RPMI8226 (cell line): Measurements from ENCODE around the gene ARHGEF12.
A peak's percentile ranks its signal among the peaks of the same experiment; 100 is the strongest.

ENCODE experiments used
- DNase-seq: peaks from one replicate; pipeline ENCODE4 v3.0.0-alpha.2; 2015

The ARHGEF12 gene

DNA sequence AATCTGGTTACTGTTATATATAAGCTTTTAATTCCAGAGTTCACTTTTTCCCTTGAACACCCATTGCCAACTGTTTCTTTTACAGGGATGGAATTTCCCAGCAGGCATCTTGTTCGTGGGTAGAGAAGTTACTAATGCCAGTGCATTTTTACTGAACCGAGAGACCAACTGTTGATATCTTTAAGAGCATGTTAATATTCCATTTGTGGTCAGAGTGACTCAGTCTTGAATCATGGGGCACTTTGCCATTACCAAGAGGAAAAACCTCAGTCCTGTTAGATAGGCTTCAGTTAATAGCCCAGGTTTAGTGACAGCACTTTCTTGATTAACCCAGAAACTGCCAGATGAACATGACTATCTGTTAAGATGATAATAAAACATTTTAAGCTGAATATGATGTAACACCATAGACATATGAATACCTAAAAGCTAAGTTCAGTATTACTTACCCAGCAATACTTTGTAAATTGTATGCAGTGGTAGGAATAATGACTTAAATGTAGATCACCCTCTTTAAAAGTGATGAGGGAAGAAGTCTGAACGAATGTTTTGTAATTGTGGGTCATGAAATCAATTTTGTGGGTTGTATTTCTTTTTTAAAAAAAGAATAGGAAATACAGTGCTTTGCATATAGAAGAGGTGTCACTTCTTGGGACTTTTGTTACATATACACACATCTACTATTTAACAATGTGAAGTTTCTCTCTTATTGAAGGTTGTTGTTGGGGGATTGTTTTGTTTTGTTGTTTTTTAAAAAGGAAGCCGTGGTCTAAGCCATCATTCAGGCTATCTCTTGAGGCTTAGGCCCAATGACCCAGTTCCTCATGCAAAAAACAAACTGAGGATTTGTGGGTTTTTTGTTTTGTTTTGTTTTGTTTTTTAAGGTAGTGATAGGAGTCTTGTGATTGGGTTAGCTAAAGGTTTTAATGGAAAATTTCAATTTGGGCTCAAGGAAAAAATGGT, 96.1 kb downstream of the ARHGEF12 start:
- peak; percentile 4 for DNase-seq

DNA sequence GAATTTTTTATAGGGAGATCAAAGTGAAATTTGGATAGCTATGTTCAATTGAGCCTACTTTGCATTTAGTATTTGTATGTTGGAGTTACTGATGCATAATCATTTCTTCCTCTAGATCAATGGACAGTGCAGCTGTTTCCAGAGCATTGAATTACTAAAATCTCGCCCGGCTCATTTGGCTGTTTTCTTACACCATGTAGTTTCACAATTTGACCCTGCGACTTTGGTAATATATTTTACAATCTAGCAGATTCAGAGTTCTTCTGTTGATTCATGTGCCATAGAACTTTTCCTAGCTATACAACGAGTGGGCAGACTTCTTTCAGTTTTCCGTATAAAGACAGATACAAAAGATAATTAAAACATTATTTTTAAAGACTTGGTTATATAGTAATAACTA, 105.4 kb downstream of the ARHGEF12 start:
- no peak for DNase-seq

DNA sequence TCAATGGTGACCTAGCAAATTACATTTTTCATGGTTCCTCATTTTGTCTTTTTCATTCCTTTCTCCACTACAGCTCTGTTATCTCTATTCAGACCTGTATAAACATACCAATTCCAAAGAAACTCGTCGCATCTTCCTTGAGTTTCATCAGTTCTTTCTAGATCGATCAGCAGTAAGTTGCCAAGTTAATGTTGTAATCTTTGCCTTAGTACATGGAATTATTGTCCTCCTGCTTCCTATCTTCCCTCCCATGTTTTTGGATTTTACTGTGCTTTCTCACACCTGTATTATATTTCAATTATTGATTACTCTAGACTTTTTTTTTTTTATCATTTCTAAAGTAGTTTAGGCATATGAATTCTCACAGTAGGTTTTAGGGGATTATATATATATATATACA, 105.8 kb downstream of the ARHGEF12 start:
- DNase-seq: no peak

DNA sequence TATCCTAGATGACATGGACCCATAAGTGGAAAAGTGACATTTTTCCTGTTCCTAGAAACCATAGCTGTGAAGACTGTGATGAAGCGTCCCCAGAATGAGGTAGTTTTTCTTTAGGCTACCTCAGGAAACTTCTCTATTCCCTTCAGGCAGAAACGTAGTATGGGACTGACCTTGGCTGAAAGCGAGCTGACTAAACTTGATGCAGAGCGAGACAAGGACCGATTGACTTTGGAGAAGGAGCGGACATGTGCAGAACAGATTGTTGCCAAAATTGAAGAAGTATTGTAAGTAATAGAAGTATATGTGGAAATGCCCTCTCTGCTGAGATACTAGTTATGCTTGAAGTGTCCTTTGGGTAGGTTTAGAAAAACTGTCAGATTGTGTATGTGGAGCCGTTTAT, 110.6 kb downstream of the ARHGEF12 start:
- no peak for DNase-seq

DNA sequence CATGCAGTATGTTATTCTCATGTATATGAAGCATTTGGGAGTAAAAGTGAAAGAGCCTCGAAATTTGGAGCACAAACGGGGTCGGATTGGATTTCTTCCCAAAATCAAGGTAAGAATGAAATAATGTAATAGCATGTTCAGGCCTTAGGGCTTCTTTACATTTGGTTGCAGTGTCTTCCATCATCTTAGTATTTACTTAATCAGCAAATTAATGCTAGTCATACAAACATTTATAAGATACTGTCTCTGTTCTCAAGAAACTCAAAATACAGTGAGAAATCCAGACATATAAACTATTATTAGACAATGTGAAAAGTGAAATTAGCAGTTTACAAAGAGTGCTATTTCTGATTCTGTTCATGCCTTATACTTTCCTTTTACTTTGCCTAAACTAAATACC, 112.0 kb downstream of the ARHGEF12 start:
- DNase-seq: no peak

DNA sequence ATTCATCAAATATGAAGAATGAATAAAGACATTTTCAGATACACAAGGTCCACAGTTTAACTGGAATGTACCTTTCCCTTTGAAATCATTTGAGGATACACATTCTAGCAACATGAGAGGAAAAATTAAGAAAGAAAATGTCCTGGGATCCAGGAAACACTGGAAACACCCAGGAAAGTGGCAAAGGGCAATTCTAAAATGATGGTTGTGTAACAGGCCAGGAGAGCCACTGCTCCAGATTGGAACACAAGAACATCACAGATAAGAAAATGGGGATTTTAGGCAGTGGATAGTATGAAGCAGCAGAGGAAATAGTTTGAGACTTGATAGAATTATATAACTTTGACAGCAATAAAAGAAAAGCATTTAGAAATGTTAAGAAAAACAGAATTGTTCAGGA, 119.3 kb downstream of the ARHGEF12 start:
- DNase-seq: no peak

DNA sequence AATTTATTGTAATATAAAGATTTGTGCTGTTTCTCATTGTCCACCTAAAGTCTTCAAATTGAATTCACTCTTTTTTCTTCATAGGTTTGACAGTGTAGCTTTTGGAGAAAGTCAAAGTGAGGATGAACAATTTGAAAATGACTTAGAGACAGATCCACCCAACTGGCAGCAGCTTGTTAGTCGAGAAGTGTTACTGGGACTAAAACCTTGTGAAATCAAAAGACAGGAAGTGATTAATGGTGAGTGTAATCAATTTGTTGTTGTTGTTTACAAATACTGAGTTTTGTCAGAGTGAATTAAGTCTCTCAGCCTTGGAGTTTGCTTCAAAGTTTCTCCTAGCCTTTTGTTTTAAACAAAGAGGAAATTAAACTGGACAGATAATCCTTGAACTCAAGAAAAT, 121.8 kb downstream of the ARHGEF12 start:
- DNase-seq: no peak

DNA sequence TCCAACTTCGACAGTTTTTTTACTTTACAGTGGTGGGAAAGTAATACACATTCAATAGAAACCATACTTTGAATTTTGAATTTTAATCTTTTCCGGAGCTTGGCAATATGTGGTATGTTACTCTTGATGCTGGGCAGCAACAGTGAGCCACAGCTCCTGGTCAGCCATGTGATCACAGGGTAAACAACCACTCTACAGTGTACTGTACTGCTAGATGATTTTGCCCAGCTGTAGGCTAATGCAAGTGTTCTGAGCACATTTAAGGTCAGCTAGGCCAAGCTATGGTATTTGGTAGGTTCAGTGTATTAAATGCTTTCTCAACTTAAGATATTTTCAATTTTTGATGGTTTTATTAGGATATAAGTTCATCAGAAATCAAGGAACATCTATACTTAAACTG, 126.6 kb downstream of the ARHGEF12 start:
- DNase-seq: no peak

DNA sequence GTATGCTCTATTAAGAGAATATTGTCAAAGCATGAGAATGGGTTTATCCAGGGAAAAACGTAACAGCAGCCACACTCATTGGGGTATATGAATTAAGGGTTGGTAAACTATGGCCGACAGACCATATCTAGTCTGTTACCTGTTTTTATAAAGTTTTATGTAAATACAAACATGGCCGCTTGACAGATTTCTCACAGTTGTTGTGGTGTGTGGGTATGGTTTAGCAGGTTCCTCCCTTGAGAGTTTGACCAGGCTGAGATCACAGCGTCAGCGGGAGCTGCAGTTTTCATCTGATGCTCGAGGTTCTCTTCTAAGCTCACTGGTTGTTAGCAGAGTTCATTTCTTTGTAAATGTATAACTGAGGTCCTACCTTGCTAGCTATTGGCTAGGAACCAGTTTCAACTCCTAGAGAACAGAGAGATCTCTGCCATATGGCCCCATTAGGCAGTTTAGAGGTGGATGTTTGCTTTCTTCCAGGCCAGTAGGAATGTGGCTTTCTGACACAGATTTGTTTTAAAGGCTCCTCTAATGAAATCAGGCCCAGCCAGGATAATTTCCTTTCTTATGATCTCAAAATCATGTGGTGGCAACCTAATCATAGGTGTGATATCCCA, 129.8 kb downstream of the ARHGEF12 start:
- DNase-seq: no peak

DNA sequence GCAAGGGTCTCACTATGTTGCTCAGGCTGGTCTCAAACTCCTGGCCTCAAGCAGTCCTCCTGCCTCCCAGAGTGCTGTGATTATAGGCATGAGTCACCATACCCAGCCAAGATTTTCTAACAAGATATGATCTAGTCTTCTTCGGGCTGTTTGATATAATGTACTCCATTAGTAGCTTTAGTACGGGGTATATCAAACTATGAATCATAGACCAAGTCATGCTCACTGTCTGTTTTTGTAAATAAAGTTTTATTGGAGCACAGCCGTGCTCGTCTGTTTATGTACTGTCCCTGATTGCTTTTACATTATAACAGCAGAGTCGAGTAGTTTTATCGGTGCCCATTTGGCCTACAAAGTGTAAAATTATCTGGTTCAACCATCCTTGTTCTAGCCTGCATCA, 131.4 kb downstream of the ARHGEF12 start:
- DNase-seq: no peak

DNA sequence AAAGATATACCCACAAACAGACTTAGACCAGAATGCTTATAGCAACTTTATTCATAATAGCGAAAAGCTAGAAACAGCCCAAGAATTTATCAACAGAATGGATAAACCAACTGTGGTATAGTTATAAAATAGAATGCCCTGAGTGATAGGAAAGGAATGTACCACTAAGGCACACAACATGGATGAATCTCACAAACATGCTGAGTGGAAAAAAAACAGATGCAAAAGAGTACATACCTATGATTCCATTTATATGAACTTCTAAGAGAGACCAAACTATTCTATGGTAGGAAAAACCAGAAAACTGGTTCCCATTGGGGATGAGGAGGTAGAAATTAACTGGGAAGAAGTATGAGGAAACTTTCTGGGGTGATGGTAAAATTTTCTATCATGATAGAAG, 134.9 kb downstream of the ARHGEF12 start:
- DNase-seq: no peak

DNA sequence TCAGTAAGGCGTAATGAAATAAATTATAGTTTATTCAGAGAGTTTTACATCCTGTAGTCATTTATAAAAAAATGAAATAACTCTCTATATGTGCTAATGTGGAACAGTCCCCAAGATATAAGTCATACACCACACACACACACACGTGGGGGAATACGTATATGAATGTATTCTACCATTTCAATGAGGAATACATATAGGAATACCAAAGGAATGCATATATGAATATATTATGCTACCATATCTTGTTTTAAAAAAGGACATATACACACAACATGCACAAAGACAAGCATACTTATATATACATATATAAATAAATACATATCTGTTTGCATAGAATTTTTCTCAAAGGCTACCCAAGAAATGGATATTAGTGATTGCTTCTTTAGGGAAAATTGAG, 135.8 kb downstream of the ARHGEF12 start:
- DNase-seq: no peak

DNA sequence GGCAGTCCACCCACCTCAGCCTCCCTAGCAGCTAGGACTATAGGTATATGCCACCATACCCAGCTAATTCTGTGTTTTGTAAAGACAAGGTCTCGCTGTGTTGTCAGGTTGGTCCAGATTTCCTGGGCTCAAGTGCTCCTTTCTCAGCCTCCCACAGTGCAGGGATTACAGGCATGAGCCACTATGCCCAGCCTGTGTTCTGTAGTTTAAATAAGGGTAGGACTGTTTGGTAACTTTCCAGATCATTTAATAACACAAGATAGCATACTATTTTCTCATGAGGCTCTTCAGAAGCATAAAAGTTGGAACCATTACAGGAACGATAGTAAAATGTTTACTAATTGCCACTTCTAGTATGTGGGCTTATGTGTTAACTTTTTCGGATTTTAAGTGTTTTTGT, 137.3 kb downstream of the ARHGEF12 start:
- no peak for DNase-seq

DNA sequence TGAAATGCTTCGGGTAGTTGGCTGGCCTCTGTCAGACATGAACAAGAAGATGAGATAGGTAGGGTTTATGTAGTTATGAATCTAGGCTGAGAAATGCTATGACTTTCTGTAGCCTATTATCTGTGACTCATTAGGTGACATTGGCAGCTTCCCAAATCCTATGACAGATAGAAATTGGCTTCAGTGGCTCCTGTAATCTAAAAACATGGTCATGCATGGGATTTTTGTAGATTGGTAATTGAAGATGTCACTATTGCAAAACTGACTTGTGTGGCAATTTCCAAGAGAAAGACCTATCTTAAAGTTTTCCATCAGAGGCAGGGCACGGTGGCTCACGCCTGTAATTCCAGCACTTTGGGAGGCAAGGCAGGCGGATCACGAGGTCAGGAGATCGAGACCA, 145.9 kb downstream of the ARHGEF12 start:
- DNase-seq: no peak

DNA sequence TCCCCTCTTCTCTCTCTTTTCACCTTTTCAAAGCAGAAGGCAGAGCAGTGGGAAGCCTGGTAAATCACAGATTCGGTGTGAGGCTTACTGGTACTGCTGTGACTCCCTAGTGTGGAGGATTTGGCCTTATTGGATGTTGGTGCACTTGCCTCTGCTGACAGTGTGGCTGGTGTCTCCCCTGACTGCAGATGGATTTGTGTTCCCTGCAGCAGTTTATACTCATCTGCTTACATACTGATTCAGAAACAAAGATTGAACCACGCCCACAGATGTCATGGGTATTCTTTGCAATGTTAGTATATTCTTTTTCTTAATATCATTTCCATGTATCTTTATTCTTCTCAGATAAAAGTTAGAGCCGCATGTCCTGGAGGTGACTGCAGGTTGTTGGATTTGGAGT, 148.5 kb downstream of the ARHGEF12 start:
- no peak for DNase-seq

DNA sequence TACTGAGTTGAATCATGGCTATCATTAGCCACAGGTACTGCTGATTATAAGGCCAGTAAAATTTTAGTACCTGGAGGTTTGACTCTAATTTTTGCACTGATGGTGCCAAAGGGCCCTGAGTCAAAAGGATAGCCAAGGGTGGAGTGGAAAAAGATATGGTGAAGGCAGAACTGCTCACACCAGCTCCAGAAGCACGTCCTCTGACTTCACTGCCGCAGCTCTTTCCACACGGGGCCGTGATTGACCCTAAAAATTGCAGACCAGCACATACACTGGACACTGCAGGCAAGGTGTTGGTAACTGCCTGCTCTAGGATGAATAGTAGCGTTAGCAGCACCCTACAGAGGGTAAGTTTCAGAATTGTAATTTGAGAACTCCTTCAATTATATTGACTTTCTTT, 149.9 kb downstream of the ARHGEF12 start:
- no peak for DNase-seq

DNA sequence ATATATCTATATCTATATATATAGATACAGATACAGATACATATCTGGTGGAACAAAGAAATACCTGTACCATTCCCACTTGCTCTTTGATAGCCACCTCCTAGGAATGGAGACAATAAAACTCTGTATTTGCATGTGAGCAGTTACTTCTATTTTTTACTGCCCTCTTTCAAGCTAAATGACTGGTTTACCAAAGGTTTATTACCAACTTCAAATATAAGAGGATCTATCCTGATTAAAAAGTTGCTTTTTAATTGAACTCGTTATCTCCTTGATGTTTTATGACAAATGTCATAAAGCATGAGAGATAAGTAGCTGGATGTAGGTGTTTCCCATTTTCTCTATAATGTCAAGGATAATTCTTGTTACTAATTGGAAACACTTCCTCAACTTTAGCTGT, 153.6 kb downstream of the ARHGEF12 start:
- no peak for DNase-seq

DNA sequence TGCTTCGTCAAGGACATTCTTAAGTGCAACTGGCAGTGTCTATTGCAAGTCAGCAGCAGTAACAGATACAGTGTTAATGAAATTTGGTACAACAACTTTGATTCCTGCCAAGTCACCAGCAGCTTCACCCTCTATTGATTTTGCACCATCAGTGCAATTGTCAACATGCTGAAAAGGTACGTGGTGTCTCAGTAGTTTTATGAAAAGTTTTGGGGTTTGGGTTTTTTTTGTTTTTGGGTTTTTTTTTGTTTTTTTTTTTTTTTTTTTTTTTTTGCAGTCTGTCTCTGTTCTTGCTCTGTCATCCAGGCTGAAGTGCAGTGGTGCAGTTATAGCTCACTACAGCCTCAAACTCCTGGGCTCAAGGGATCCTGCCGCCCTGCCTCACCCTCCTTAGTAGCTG, 156.3 kb downstream of the ARHGEF12 start:
- no peak for DNase-seq

DNA sequence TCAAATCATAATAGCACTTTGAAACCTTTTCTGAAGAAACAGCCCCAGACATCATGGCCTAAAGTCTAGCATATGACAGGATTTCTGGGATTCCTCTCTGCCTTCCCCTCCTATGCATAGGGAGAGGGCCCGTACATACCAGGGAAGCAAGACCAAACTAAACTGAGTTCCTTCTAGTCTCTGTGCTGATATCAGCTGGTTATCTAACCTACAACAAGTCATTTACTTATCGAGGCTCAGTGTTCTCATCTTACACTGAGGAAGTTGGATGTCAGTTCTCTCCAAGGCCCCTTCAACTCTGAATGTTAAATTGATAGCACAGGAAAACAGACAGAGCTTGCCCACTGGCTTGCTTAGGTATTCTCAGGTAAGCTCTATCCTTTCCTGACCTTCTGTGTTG, 158.4 kb downstream of the ARHGEF12 start:
- DNase-seq: no peak

DNA sequence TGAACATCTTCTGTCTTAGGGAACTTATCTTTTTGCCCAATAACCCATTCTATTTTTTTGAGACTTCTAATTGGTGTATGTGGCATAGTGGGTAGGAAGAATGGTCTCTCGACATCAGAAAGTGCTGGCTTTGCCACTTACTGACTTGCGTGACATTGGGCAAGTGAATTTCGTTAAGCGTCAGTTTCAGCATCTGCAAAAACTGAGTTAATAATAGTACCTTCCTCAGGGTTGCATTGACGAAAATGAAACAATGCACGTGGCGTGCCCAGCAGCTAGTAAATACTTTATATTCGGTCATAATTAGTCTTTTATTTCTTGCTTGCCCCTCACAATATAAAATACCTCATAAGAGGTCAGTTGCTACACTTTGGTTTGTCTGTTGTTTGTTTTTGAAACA, 162.9 kb downstream of the ARHGEF12 start:
- DNase-seq: peak; percentile 15

DNA sequence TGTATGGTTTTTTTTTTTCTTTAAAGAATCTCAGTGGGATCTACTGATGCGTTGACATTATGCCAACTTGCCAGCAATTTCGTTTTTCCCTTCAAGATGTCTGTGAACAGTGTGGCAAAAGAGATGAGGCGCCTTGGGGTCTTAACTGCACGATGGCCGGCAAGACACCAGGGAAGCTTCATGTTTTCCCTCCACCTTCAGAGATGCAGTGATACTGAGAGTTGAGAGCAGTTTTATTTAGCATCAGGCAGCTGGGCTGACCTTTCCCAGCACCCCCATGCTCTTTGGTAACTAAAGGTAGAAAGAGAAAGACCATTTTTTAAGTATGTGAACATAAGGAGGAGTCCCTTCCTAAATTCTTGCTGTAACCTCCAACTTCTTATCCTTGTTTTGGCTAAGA, 163.6 kb downstream of the ARHGEF12 start:
- DNase-seq: no peak

DNA sequence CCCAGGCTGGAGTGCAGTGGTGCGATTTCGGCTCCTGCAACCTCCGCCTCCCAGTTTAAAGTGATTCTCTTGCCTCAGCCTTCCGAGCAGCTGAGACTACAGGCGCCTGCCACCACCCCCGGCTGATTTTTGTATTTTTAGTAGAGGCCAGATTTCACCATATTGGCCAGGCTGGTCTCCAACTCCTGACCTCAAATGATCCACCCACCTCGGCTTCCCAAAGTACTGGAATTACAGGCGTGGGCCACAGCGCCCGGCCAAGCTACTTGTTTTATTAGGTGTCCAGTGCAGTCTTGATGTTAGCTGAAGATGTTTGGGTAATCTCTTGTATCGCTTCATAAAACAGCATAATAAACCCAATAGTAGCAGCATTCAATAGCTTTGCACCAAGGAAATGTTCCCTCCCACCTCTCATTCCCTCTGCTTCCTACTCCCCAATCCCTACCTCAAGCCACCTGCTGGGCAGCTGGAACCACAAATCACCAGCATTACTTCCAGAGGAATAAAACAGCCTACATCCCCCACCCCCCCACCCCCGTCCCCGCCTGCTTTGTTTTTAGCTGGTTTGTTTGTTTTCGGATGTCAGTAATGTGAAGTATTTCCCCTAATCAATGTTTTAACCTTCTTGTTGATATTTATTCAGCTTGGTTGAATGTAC, 164.3 kb downstream of the ARHGEF12 start:
- no peak for DNase-seq

DNA sequence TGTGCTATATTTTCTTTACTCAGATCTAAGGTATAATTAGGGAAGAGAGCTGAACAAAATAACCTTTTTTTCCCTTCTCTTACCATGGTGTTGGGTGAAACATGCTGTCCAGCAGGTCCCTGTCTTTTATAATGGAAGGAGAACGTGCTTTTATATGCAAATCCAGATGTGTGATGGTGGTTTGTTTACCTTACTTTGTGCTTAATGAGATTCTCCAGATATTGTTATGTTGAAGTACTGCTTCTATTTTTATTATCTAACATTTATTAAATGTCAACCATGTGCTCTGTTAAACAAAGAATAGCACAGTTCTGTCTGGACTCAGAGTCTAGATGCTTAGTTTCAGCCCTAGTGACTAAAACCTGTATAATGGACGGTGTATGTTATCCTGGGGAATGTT, 165.2 kb downstream of the ARHGEF12 start:
- DNase-seq: no peak
